Prostate gland (tissue), 2 donors: ENCODE measurements around the gene FOXC2.

Experiments used
- CTCF ChIP-seq, 4 experiments: fragments of 200-600 bp in 2 of 4; fragments of 450-650 bp in 2 of 4; sonication (generic) in 2 of 4; IDR thresholded peaks; 1 replicate in 3 of 4; 2 replicates in 1 of 4; pipeline ENCODE4 v1.5.1; 2016 to 2019; ENCODE audit warnings: antibody characterized with exemption in 4 of 4, mild to moderate bottlenecking in 2 of 4, moderate library complexity in 2 of 4
- POLR2AphosphoS5 ChIP-seq: sonication (generic); formaldehyde crosslinking; IDR thresholded peaks from one replicate; pipeline ENCODE4 v1.6.1; 2017; ENCODE audit warnings: antibody characterized with exemption

- TF ChIP-seq CTCF (IDR thresholded peaks at IDR 0.05) = no peak
- TF ChIP-seq POLR2AphosphoS5 = no peak
Measured at GRCh38 chr16:86529160-86529559, 37.5 kb upstream of the FOXC2 start.
